ENCODE results near the gene SCP2D1.
A peak's percentile ranks its signal among the peaks of the same experiment; 100 is the strongest.

Gene SCP2D1

DNA sequence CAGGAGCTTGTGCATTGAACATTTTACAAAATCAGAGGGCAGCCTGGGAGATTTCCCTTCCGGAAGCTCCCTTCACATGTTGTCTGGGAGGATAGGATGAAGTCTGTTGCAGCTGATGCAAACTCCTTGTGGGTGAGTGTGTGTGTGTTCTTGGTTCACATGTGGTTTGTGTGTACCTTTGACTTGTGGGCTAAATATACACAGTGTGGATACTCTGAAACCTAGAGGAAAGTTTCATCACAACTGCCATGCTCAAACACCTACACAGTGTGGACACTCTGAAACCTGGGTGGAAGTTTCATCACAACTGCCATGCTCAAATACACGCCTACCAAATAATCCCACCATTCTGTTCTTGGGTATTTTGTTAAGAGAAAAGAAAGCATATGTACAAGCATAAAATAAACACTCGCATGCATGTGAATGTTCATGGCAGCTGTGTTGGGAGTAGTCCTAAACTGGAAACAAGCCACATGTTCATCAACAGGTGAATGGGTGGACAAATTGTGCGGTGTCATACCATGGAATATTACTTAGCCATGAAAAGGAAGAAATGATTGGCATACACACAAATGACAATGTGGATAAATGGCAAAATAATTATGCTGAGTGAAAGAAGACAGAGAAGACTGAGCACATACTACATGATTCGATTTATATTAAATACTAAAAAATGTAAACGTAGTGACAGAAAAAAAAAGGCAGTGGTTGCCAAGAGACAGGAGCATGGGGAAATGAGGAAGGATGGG lies 1.8 kb downstream of the SCP2D1 start:
- DNase-seq, result no peak

DNA sequence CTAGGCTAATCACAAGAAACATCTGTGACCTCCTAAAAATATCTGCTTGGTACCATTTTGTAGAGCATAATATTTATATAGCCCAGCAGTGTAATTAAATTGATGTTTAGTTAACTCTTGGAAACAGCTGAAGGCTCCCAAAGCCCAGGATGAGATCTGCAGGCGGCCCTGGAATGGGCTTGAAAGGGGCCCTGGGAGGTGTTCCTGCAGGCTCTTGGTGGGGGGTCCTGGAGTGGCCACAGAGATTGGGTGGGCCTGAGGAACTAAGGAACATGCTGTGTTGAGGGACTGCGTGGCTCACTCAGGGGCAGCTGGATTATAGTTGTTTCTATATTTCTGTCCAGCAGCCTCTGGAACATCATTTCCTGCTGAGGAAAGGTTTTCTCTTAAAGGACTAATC lies 9.2 kb downstream of the SCP2D1 start:
- DNase-seq, result no peak

DNA sequence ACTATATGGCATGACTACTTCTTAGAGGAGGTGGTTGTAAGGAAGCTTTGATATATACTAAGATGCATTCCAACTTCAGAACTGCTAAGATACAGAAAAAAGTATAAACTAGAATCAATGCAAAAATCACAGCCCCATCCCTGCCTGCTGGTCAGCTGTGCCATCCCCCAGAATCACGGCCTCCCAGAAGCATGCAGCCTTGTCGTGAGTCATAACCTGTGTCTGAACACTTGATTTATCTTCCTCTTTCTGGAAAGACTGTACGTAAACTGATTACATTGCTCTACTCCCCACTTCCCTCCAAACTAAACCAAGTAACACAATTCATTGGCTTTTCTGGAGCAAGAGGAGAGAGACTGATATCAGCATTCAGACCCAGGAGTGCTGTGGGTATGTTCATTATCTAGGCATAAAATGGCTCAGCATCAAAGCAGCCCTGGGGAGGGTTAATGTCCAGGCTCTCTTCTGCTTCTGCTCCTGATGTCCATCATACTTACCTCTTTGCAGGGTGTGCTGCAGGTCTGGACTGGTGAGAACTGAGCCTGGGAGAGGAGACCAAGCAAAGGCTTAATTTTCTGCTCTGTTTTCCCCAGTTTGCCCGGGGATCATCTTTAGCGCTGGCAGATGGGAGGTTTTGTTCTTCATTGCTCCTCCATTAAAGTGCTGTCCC lies 18.4 kb downstream of the SCP2D1 start:
- DNase-seq, result peak; percentile 3 to 6

- DNase-seq, result no peak
Measured at GRCh38 chr20:18832546-18833200, 19.1 kb downstream of the SCP2D1 start.

DNA sequence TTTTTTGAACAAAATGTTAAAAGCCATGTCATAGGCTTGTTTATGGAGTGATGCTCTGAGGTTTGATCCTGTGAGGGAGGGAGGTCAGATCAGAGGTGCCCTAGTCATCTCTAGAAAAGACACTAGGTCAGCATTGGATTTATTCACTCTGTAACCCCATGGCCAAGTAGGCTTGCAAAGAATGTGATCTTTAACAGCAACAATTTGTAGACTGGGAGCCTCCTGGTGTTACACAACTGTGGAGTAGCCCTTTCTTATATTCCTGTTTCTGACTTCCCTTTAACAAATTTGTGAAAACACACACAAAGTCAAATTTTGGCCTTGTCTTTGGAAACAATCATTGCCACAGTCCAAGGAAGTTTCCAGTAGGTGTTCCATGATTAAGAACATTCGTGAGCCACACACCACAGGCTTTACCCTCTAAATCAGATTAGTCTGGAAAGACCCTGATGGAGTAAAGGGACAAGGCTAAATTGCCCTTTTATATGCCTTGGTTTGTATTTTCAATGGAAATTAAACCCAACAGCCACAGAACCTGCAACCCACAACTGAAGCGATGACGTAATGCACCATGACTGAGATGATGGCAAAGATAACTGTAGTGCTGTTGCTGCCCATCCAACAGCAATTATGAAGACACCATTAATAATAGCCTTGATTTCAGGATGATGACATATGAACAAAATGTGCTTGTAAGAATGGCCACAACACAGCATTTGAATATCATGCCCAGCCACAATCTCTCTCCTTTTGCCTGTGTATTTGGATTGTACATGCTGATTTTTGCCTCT lies 22.1 kb downstream of the SCP2D1 start:
- no peak for DNase-seq

GRCh38 chr20:18837718-18838117 lies 24.1 kb downstream of the SCP2D1 start:
- no peak for DNase-seq

- no peak for DNase-seq
Measured at GRCh38 chr20:18839507-18840247, 26.1 kb downstream of the SCP2D1 start.

GRCh38 chr20:18840248-18840645 lies 26.7 kb downstream of the SCP2D1 start:
- DNase-seq, result no peak

- DNase-seq, result no peak
Measured at GRCh38 chr20:18845017-18845416, 31.4 kb downstream of the SCP2D1 start.

- no peak for DNase-seq
Measured at GRCh38 chr20:18847226-18847755, 33.7 kb downstream of the SCP2D1 start.

- no peak for DNase-seq
Measured at GRCh38 chr20:18849131-18849530, 35.5 kb downstream of the SCP2D1 start.

- DNase-seq, result no peak
Measured at GRCh38 chr20:18851629-18852028, 38.0 kb downstream of the SCP2D1 start.

- DNase-seq, result no peak
Measured at GRCh38 chr20:18852318-18852717, 38.7 kb downstream of the SCP2D1 start.

DNA sequence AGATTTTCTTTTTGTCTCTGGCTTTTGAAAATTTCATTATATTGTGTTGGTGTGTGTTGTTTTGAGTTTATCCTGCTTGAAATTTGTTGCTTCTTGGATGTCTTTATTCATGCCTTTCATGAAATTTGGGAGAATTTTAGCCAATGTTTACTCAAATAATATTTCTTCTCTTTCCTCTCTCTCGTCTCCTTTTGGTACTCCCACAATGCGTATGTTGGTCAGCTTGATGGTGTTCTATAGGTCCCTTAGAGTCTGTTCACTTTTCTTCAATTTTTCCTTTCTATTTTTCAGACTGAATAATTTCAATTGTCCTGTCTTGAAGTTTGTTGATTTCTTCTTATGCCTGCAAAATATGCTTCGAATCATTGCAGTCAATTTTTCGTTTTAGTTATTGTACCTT lies 39.6 kb downstream of the SCP2D1 start:
- DNase-seq, result no peak

- DNase-seq, result no peak
Measured at GRCh38 chr20:18853946-18854646, 40.5 kb downstream of the SCP2D1 start.

DNA sequence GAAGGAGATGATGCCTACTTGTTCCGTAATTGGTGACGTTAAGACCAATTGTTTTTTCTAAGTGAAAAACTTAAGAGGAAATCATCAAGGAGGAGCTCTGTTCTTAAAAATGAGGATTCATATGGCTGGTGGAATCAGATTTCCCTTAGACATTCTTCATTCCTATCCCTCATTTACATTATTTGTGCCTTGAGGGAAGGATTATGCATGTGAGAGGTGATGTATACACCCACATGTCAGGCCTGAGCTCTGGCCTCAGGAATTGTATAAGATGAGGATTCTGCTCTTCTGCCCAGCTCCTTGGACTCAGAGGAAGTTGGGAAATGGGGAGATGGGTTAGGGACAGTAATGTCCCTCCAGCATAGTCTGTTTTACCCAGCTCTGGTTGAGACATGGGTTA lies 42.3 kb downstream of the SCP2D1 start:
- DNase-seq, result no peak

DNA sequence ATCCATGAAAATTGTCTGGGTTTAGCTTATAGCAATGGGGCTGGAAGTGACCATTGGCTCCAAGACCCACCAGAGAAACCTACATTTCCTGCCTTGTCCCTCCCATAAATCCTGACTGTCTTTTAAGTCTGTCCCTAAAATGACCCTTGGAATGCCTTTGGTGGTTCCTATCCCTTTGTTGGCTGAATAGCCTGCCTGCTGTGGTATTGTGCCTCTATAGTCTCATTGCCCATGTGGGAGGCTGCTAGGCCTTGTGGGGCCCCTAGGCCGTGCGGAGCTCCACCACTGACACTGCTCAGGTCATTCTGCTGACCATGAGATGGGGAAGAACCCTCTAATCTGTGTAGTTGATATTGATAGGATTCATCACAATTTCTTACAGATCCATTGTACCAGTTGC lies 43.3 kb downstream of the SCP2D1 start:
- DNase-seq, result no peak

DNA sequence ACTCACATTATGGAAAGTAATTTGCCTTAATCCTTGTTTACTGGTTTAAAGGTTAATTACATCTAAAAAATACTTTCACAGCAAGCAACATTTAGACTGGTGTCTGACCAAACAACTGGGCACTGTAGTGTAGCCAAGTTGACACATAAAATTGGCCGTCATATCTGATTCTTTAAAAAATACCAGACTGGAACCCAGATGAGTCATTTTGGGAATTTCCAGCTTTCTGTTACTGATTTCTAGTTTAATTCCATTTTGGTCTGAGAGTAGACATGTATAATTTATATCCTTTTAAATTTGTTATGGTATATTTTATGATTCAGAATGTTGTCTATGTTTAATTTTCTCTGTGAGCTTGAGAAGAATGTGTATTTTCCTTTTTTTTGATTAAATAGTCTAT lies 44.1 kb downstream of the SCP2D1 start:
- no peak for DNase-seq

DNA sequence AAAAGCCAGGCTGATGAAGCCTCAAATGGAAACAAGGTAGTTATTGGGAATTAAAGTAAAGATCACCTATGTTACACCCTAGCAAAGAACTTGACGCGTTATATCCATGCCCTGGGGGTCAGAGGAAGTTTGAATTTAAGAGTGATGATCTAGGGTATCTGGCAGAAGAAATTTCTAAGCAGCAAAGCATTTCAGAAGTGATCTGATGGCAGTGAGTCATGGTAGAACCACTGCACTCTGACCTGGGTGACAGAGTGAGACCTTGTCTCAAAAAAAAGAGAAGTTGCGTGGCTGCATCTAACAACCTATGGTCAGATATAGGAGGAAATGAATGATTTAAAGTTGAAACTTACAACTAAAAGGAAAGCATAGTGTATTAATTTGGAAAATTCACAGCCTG lies 45.2 kb downstream of the SCP2D1 start:
- DNase-seq, result no peak
